Vagina (tissue), 2 donors: ENCODE results near the gene INPP4B. TPM values are rescaled to one million over a fixed set of nuclear protein-coding genes. Genes with fewer than 3 reads are reported as not detected.

Source experiments
- DNase-seq, 2 donors: peaks; one replicate each; pipeline ENCODE4 v3.0.0-alpha.2; 2017; ENCODE audit errors: extremely low spot score in 2 of 2
- H3K27ac ChIP-seq: fragments of 200-600 bp; sonication (generic); one replicate; pipeline ENCODE4 v1.5.1; 2019
- H3K27me3 ChIP-seq: fragments of 200-600 bp; sonication (generic); one replicate; pipeline ENCODE4 v1.5.1; 2019
- H3K36me3 ChIP-seq, 2 donors: fragments of 200-600 bp; sonication (generic); one replicate each; pipeline ENCODE4 v1.5.1; 2017 to 2019
- H3K4me1 ChIP-seq: fragments of 200-600 bp; sonication (generic); one replicate; pipeline ENCODE4 v1.5.1; 2019
- H3K4me3 ChIP-seq, 2 donors: fragments of 200-600 bp; sonication (generic); 1 replicate in 1 of 2; 2 replicates in 1 of 2; pipeline ENCODE4 v1.5.1; 2016 to 2019
- H3K9me3 ChIP-seq: fragments of 200-600 bp; sonication (generic); one replicate; pipeline ENCODE4 v1.5.1; 2019
- CTCF ChIP-seq, 3 experiments: fragments of 450-650 bp in 2 of 3; fragments of 200-600 bp in 1 of 3; sonication (generic) in 1 of 3; IDR thresholded peaks; one replicate each; pipeline ENCODE4 v1.5.1; 2017 to 2019; ENCODE audit warnings: antibody characterized with exemption in 3 of 3, mild to moderate bottlenecking in 2 of 3, moderate library complexity in 2 of 3
- POLR2A ChIP-seq, 2 donors: fragments of 450-650 bp; IDR thresholded peaks; one replicate each; pipeline ENCODE4 v1.6.1; 2017; ENCODE audit warnings: antibody characterized with exemption in 2 of 2, mild to moderate bottlenecking in 2 of 2, moderate library complexity in 2 of 2
- POLR2AphosphoS5 ChIP-seq, 2 donors: sonication (generic); formaldehyde crosslinking; IDR thresholded peaks; one replicate each; pipeline ENCODE4 v1.9.0; 2017; ENCODE audit warnings: antibody characterized with exemption in 2 of 2, mild to moderate bottlenecking in 2 of 2, low read depth in 1 of 2; ENCODE audit not compliant: insufficient read depth in 1 of 2
- intact Hi-C: fragments of 100-400 bp; cut with DNase I; formaldehyde crosslinking; loops from one replicate; pipeline ENCODE4 v1.15.1; 2023
- total RNA-seq: library from RNA; depleted of rRNA; stranded (reverse); fragments of >200 nt; gene quantifications from one replicate; pipeline ENCODE4 v1.2.3, GENCODE V29; 2016

The INPP4B gene
- total RNA-seq, 1 donor from 2014 or later, result 21.1 TPM

- TF ChIP-seq POLR2A (IDR thresholded peaks at IDR 0.05) (no peak), CTCF (IDR thresholded peaks at IDR 0.05) (no peak)
- Histone ChIP-seq H3K4me1 (no peaks in the 10 kb centered on the region), H3K36me3 (no peaks in the 10 kb centered on the region), H3K9me3 (no peaks in the 10 kb centered on the region), H3K27me3 (no peaks in the 10 kb centered on the region), H3K4me3 (no peak overlapping the region), H3K27ac (no peak overlapping the region)
- intact Hi-C loops, result no loop called here
- DNase-seq, result no peak
Measured at GRCh38 chr4:142416711-142417275, 429.3 kb downstream of the INPP4B start.

GRCh38 chr4:142416121-142416520, 430.0 kb downstream of the INPP4B start:
- intact Hi-C loops, result no loop called here
- no peaks in the 10 kb centered on the region for H3K9me3 ChIP-seq
- no peak overlapping the region for H3K4me3 ChIP-seq
- TF ChIP-seq POLR2AphosphoS5 (IDR thresholded peaks at IDR 0.05; ENCODE audit: insufficient read depth in 1 of 2, low read depth in 1 of 2) (no peak), POLR2A (IDR thresholded peaks at IDR 0.05) (no peak), CTCF (IDR thresholded peaks at IDR 0.05) (no peak)
- H3K27ac ChIP-seq, result no peak overlapping the region
- H3K36me3 ChIP-seq, result no peaks in the 10 kb centered on the region
- DNase-seq, result no peak
- H3K27me3 ChIP-seq, result no peaks in the 10 kb centered on the region
- H3K4me1 ChIP-seq, result no peaks in the 10 kb centered on the region

GRCh38 chr4:142414366-142414990, 431.6 kb downstream of the INPP4B start:
- Histone ChIP-seq H3K9me3 (no peaks in the 10 kb centered on the region), H3K4me1 (no peaks in the 10 kb centered on the region), H3K27ac (no peak overlapping the region), H3K36me3 (no peaks in the 10 kb centered on the region), H3K4me3 (no peak overlapping the region), H3K27me3 (no peaks in the 10 kb centered on the region)
- intact Hi-C loops, result no loop called here
- no peak for DNase-seq
- TF ChIP-seq POLR2A (IDR thresholded peaks at IDR 0.05) (no peak), POLR2AphosphoS5 (IDR thresholded peaks at IDR 0.05; ENCODE audit: insufficient read depth in 1 of 2, low read depth in 1 of 2) (no peak), CTCF (IDR thresholded peaks at IDR 0.05) (no peak)

- Histone ChIP-seq H3K36me3 (no peaks in the 10 kb centered on the region), H3K4me3 (no peak overlapping the region), H3K27me3 (no peaks in the 10 kb centered on the region), H3K27ac (no peak overlapping the region), H3K9me3 (no peaks in the 10 kb centered on the region), H3K4me1 (peaks cover 2% of the 10 kb centered on the region)
- TF ChIP-seq POLR2A (IDR thresholded peaks at IDR 0.05) (no peak), POLR2AphosphoS5 (IDR thresholded peaks at IDR 0.05; ENCODE audit: insufficient read depth in 1 of 2, low read depth in 1 of 2) (no peak), CTCF (IDR thresholded peaks at IDR 0.05) (no peak)
- no peak for DNase-seq
- intact Hi-C loops, result no loop called here
Measured at GRCh38 chr4:142413485-142413884, 432.6 kb downstream of the INPP4B start.

GRCh38 chr4:142411993-142412392, 434.1 kb downstream of the INPP4B start:
- Histone ChIP-seq H3K27me3 (no peaks in the 10 kb centered on the region), H3K4me1 (peaks cover 11% of the 10 kb centered on the region), H3K36me3 (no peaks in the 10 kb centered on the region), H3K9me3 (no peaks in the 10 kb centered on the region), H3K4me3 (no peak overlapping the region), H3K27ac (no peak overlapping the region)
- TF ChIP-seq POLR2AphosphoS5 (IDR thresholded peaks at IDR 0.05; ENCODE audit: insufficient read depth in 1 of 2, low read depth in 1 of 2) (no peak), POLR2A (IDR thresholded peaks at IDR 0.05) (no peak), CTCF (IDR thresholded peaks at IDR 0.05) (no peak)
- intact Hi-C loops, result no loop called here
- no peak for DNase-seq
